Panc1 (cell line): ENCODE data around the gene MRPS21. TPM values are rescaled to one million over a fixed set of nuclear protein-coding genes. Genes with fewer than 3 reads are reported as not detected.

Experiments
- ATAC-seq: fragments of 200-7000 bp; cut with Tn5 transposase; 2 replicates; pipeline ENCODE4 v1.9.1; 2020; ENCODE audit warnings: mild to moderate bottlenecking, moderate library complexity
- BruUV-seq: library from RNA; stranded (reverse); fragments of 400-500 nt; replicated peaks from 2 replicates; lab custom pipeline; 2021; lab: Mats Ljungman, UMichigan
- CTCF ChIA-PET: fragments of 300-600 bp; sonication (Branson Sonifier 250); formaldehyde crosslinking; loops from one replicate; lab custom pipeline; 2022; ENCODE audit warnings: antibody characterized with exemption; lab: Charles Lee
- POLR2A ChIA-PET: fragments of 300-600 bp; sonication (Branson Sonifier 250); formaldehyde crosslinking; loops from one replicate; lab custom pipeline; 2022; ENCODE audit warnings: antibody characterized with exemption; lab: Charles Lee
- DNase-seq: peaks from one replicate; pipeline ENCODE4 v3.0.0-alpha.2; 2010; ENCODE audit warnings: low read depth, low spot score
- H3K27ac ChIP-seq: 2 replicates; pipeline ENCODE4 v1.5.1; 2011; ENCODE audit warnings: mild to moderate bottlenecking, low read length, inconsistent platforms
- H3K27me3 ChIP-seq: fragments of 200-500 bp; sonication (Bioruptor generic); 2 replicates; pipeline ENCODE4 v1.6.0; 2014; ENCODE audit warnings: low read length, inconsistent platforms; ENCODE audit not compliant: control insufficient read depth, insufficient read depth
- H3K36me3 ChIP-seq: fragments of 200-500 bp; sonication (Bioruptor generic); 2 replicates; pipeline ENCODE4 v1.5.1; 2014; ENCODE audit warnings: inconsistent platforms, mild to moderate bottlenecking, low read length, moderate library complexity; ENCODE audit not compliant: control insufficient read depth, insufficient read depth
- H3K4me1 ChIP-seq: 2 replicates; pipeline ENCODE4 v1.5.1; 2011; ENCODE audit warnings: inconsistent platforms, mild to moderate bottlenecking, low read length, moderate library complexity; ENCODE audit not compliant: control insufficient read depth, insufficient read depth
- H3K4me3 ChIP-seq, 2 experiments: 2 replicates each; pipeline ENCODE4 v1.5.1; 2011 to 2012; ENCODE audit warnings: low read depth in 2 of 2, low read length in 2 of 2, mild to moderate bottlenecking in 2 of 2, inconsistent platforms in 1 of 2, moderate library complexity in 1 of 2
- H3K9me3 ChIP-seq: fragments of 200-500 bp; sonication (Bioruptor generic); 2 replicates; pipeline ENCODE4 v1.5.1; 2014; ENCODE audit warnings: low read depth, mild to moderate bottlenecking, inconsistent platforms, low read length, moderate library complexity; ENCODE audit not compliant: control insufficient read depth, insufficient read depth
- CTCF ChIP-seq: fragments of 450-650 bp; IDR thresholded peaks from 2 replicates; pipeline ENCODE4 v1.5.1; 2017; ENCODE audit warnings: mild to moderate bottlenecking
- POLR2AphosphoS5 ChIP-seq: IDR thresholded peaks from 2 replicates; pipeline ENCODE4 v1.6.1; 2012; ENCODE audit warnings: mild to moderate bottlenecking, low read depth, low read length, moderate library complexity
- REST ChIP-seq, 2 experiments: IDR thresholded peaks; 2 replicates each; pipeline ENCODE4 v1.6.1; 2011 to 2012; ENCODE audit warnings: low read depth in 2 of 2, control low read depth in 1 of 2, low read length in 1 of 2, mild to moderate bottlenecking in 1 of 2, moderate library complexity in 1 of 2; ENCODE audit not compliant: insufficient read depth in 1 of 2
- SIN3A ChIP-seq: IDR thresholded peaks from 2 replicates; pipeline ENCODE4 v1.6.1; 2012; ENCODE audit warnings: low read depth, mild to moderate bottlenecking, low read length, moderate library complexity, borderline replicate concordance; ENCODE audit not compliant: insufficient read depth
- TCF7L2 ChIP-seq: IDR thresholded peaks from 2 replicates; pipeline ENCODE4 v1.6.1; 2011; ENCODE audit warnings: mild to moderate bottlenecking, low read depth, low read length, inconsistent platforms
- in situ Hi-C: cut with HindIII; loops from 2 replicates; pipeline ENCODE4 v1.10.0; 2016; ENCODE audit warnings: low sequenced_read_pairs, low pct_unique_long_range_greater_than_20kb
- intact Hi-C: fragments of 100-400 bp; cut with micrococcal nuclease; formaldehyde crosslinking; loops from one replicate; pipeline ENCODE4 v1.10.0; 2022; ENCODE audit not compliant: unreplicated experiment
- total RNA-seq: library from RNA; stranded (reverse); gene quantifications from one replicate; pipeline ENCODE4 v1.2.1, GENCODE V29; 2021; ENCODE audit not compliant: unreplicated experiment

MRPS21 gene
- total RNA-seq, 1 experiment from 2014 or later, result 68.2 TPM

- Histone ChIP-seq H3K27ac (no peak overlapping the region), H3K9me3 (no peaks in the 10 kb centered on the region), H3K4me3 (no peak overlapping the region), H3K36me3 (no peaks in the 10 kb centered on the region), H3K4me1 (0 out of 2 replicates have a peak, but pooled peaks cover 4% of the 10 kb centered on the region), H3K27me3 (no peaks in the 10 kb centered on the region)
- ATAC-seq (no peak), DNase-seq (no peak)
- ChIA-PET CTCF (interaction anchor here (1.0 to 2.0 kb wide), 2 partner anchors 22 to 24 kb away, joined by 3 to 14 read pairs; partner anchors contain the start of gene CA14), POLR2A (interaction anchor here (1.2 kb wide), 1 partner anchor 12 kb away, joined by 3 read pairs; no protein-coding TSS in a partner anchor)
- intact Hi-C loops, result no loop called here
- BruUV-seq, result no TSS peak
- no peak for TF ChIP-seq SIN3A
- no peak for TF ChIP-seq POLR2AphosphoS5
- no peak for TF ChIP-seq REST (IDR thresholded peaks at IDR 0.05; ENCODE audit: insufficient read depth in 1 of 2, low read depth in 2 of 2, low read length in 1 of 2)
- TF ChIP-seq CTCF, result no peak
- no peak for TF ChIP-seq TCF7L2
- in situ Hi-C loops, result no loop called here
These were observed 13.4 kb upstream of the MRPS21 start for GRCh38 chr1:150280138-150280707.

- Histone ChIP-seq H3K4me1 (0 out of 2 replicates have a peak, but pooled peaks cover 4% of the 10 kb centered on the region), H3K27ac (peak overlapping the region; percentile 88), H3K4me3 (peak overlapping the region; percentile 45 to 72), H3K9me3 (no peaks in the 10 kb centered on the region), H3K27me3 (no peaks in the 10 kb centered on the region), H3K36me3 (no peaks in the 10 kb centered on the region)
- POLR2A ChIA-PET, result interaction anchor here (0.6 kb wide), 1 partner anchor 8 kb away, joined by 4 read pairs; no protein-coding TSS in a partner anchor
- no TSS peak for BruUV-seq
- CTCF ChIA-PET, result interaction anchor here (0.5 to 2.0 kb wide), 5 partner anchors 8 to 91 kb away, joined by 3 to 14 read pairs (median 3); partner anchors contain the start of gene C1orf54
- DNase-seq (peak; percentile 58), ATAC-seq (peak; percentile 84)
- TF ChIP-seq REST (IDR thresholded peaks at IDR 0.05; ENCODE audit: insufficient read depth in 1 of 2, low read depth in 2 of 2, low read length in 1 of 2) (no peak), TCF7L2 (no peak), CTCF (peak; percentile 91), SIN3A (no peak), POLR2AphosphoS5 (no peak)
- in situ Hi-C loops (no loop called here), intact Hi-C loops (loop anchor here (1.0 kb wide), 1 partner anchor 26 kb away; no protein-coding TSS in a partner anchor)
These were observed 12.4 kb upstream of the MRPS21 start for GRCh38 chr1:150281221-150281757.
